T-helper 17 cell (primary cell): Measurements from ENCODE around the gene ZCCHC24. TPM values are rescaled to one million over a fixed set of nuclear protein-coding genes. Genes with fewer than 3 reads are reported as not detected.

Experiments used
- ATAC-seq: fragments of 150-1000 bp; cut with Tn5 transposase; 2 replicates; pipeline ENCODE4 v1.10.0; 2021; ENCODE audit warnings: mild to moderate bottlenecking, moderate library complexity
- DNase-seq, 3 donors: peaks; one replicate each; pipeline versions ENCODE4 v3.0.0 to v3.0.0-alpha.2; 2020 to 2021
- H3K9me3 ChIP-seq: one replicate; pipeline ENCODE4 v1.7.0; 2013; ENCODE audit warnings: low read length, mild to moderate bottlenecking; ENCODE audit not compliant: control insufficient read depth, poor library complexity, severe bottlenecking
- H3K27ac Mint-ChIP-seq: one replicate; pipeline ENCODE4 v1.8.0; 2022; ENCODE audit warnings: mild to moderate bottlenecking, moderate library complexity, mixed read lengths
- H3K27me3 Mint-ChIP-seq: one replicate; pipeline ENCODE4 v1.8.0; 2022; ENCODE audit warnings: mixed read lengths
- H3K36me3 Mint-ChIP-seq: one replicate; pipeline ENCODE4 v1.8.0; 2022; ENCODE audit warnings: low read depth, mixed read lengths
- H3K4me1 Mint-ChIP-seq: one replicate; pipeline ENCODE4 v1.8.0; 2022; ENCODE audit warnings: mild to moderate bottlenecking, mixed read lengths
- H3K4me3 Mint-ChIP-seq: one replicate; pipeline ENCODE4 v1.8.0; 2022; ENCODE audit warnings: mild to moderate bottlenecking, moderate library complexity, mixed read lengths
- total RNA-seq, 4 donors: library from RNA in 2 of 4; stranded (reverse) in 2 of 4; gene quantifications; one replicate each; pipeline ENCODE4 v1.2.3 and lab custom pipeline; 2022 to 2026

Gene ZCCHC24
- total RNA-seq, 2 donors from 2014 or later, result 1.1 to 1.3 TPM

- DNase-seq, result no peak
- no peak for ATAC-seq
- no peaks in the 10 kb centered on the region for H3K9me3 ChIP-seq
- Mint-ChIP-seq H3K4me1 (peaks cover 28% of the 10 kb centered on the region), H3K4me3 (no peak overlapping the region), H3K27ac (no peak overlapping the region), H3K36me3 (peaks cover 16% of the 10 kb centered on the region), H3K27me3 (no peaks in the 10 kb centered on the region)
These were observed 94.1 kb downstream of the ZCCHC24 start for GRCh38 chr10:79351332-79351731.

GRCh38 chr10:79350407-79351154 is 94.8 kb downstream of the ZCCHC24 start:
- ATAC-seq, result no peak
- Mint-ChIP-seq H3K36me3 (peaks cover 14% of the 10 kb centered on the region), H3K27ac (peak overlapping the region; percentile 92), H3K27me3 (no peaks in the 10 kb centered on the region), H3K4me1 (peaks cover 27% of the 10 kb centered on the region), H3K4me3 (no peak overlapping the region)
- DNase-seq, result no peak
- H3K9me3 ChIP-seq, result no peaks in the 10 kb centered on the region

- no peaks in the 10 kb centered on the region for H3K9me3 ChIP-seq
- peak overlapping the region; percentile 92 for H3K27ac Mint-ChIP-seq
- peaks cover 28% of the 10 kb centered on the region for H3K4me1 Mint-ChIP-seq
- peak overlapping the region; percentile 90 for H3K4me3 Mint-ChIP-seq
- ATAC-seq (no peak), DNase-seq (no peak)
- H3K36me3 Mint-ChIP-seq, result peaks cover 10% of the 10 kb centered on the region
- no peaks in the 10 kb centered on the region for H3K27me3 Mint-ChIP-seq
These were observed 95.5 kb downstream of the ZCCHC24 start for GRCh38 chr10:79349766-79350406.

GRCh38 chr10:79349072-79349491 is 96.3 kb downstream of the ZCCHC24 start:
- H3K27ac Mint-ChIP-seq, result peak overlapping the region; percentile 92
- no peak for ATAC-seq
- H3K36me3 Mint-ChIP-seq, result peaks cover 10% of the 10 kb centered on the region
- peak overlapping the region; percentile 90 for H3K4me3 Mint-ChIP-seq
- H3K9me3 ChIP-seq, result no peaks in the 10 kb centered on the region
- no peaks in the 10 kb centered on the region for H3K27me3 Mint-ChIP-seq
- no peak for DNase-seq
- peaks cover 28% of the 10 kb centered on the region for H3K4me1 Mint-ChIP-seq

GRCh38 chr10:79348640-79348988 is 96.8 kb downstream of the ZCCHC24 start:
- peaks cover 9% of the 10 kb centered on the region for H3K36me3 Mint-ChIP-seq
- H3K4me1 Mint-ChIP-seq, result peaks cover 31% of the 10 kb centered on the region
- DNase-seq, result no peak
- H3K27ac Mint-ChIP-seq, result peak overlapping the region; percentile 92
- H3K4me3 Mint-ChIP-seq, result peak overlapping the region; percentile 90
- H3K9me3 ChIP-seq, result no peaks in the 10 kb centered on the region
- H3K27me3 Mint-ChIP-seq, result no peaks in the 10 kb centered on the region
- no peak for ATAC-seq

- peaks cover 5% of the 10 kb centered on the region for H3K36me3 Mint-ChIP-seq
- peak overlapping the region; percentile 90 for H3K4me3 Mint-ChIP-seq
- no peaks in the 10 kb centered on the region for H3K27me3 Mint-ChIP-seq
- peaks cover 29% of the 10 kb centered on the region for H3K4me1 Mint-ChIP-seq
- H3K27ac Mint-ChIP-seq, result peak overlapping the region; percentile 92
- no peaks in the 10 kb centered on the region for H3K9me3 ChIP-seq
- DNase-seq, result peak; percentile 53 to 63 (median 63)
- ATAC-seq, result peak; percentile 65
These were observed 97.4 kb downstream of the ZCCHC24 start for GRCh38 chr10:79347894-79348639.

- H3K9me3 ChIP-seq, result no peaks in the 10 kb centered on the region
- H3K27ac Mint-ChIP-seq, result peak within 1 kb of the TSS; percentile 92
- H3K4me1 Mint-ChIP-seq, result peaks cover 29% of the 10 kb centered on the region
- H3K27me3 Mint-ChIP-seq, result no peaks in the 10 kb centered on the region
- H3K4me3 Mint-ChIP-seq, result peak within 1 kb of the TSS; percentile 90
- H3K36me3 Mint-ChIP-seq, result peaks cover 5% of the 10 kb centered on the region
- DNase-seq (peak; percentile 91 to 95 (median 92)), ATAC-seq (peak; percentile 93)
These were observed 98.1 kb downstream of the ZCCHC24 start, which contains the start of gene PPIF for GRCh38 chr10:79347226-79347893. PPIF (plus strand) TSS chr10:79347469; CDS start chr10:79347549, 80 bp downstream.

GRCh38 chr10:79346388-79347225 is 98.8 kb downstream of the ZCCHC24 start:
- ATAC-seq, result no peak
- peak overlapping the region; percentile 84 for H3K27ac Mint-ChIP-seq
- no peak overlapping the region for H3K4me3 Mint-ChIP-seq

GRCh38 chr10:79346012-79346340 is 99.4 kb downstream of the ZCCHC24 start:
- H3K4me1 Mint-ChIP-seq, result peaks cover 30% of the 10 kb centered on the region
- H3K36me3 Mint-ChIP-seq, result peaks cover 3% of the 10 kb centered on the region
- H3K4me3 Mint-ChIP-seq, result peak overlapping the region; percentile 52
- no peaks in the 10 kb centered on the region for H3K9me3 ChIP-seq
- no peak overlapping the region for H3K27ac Mint-ChIP-seq
- no peak for ATAC-seq
- H3K27me3 Mint-ChIP-seq, result no peaks in the 10 kb centered on the region
- no peak for DNase-seq

More at GRCh38 chr10:79346388-79347225, 98.8 kb downstream of the ZCCHC24 start:
- Mint-ChIP-seq H3K27me3 (no peaks in the 10 kb centered on the region), H3K4me1 (peaks cover 30% of the 10 kb centered on the region), H3K36me3 (peaks cover 3% of the 10 kb centered on the region)
- DNase-seq, result no peak
- no peaks in the 10 kb centered on the region for H3K9me3 ChIP-seq

- Mint-ChIP-seq H3K36me3 (peaks cover 3% of the 10 kb centered on the region), H3K4me3 (no peak overlapping the region), H3K27ac (no peak overlapping the region), H3K27me3 (no peaks in the 10 kb centered on the region), H3K4me1 (peaks cover 30% of the 10 kb centered on the region)
- no peak for ATAC-seq
- DNase-seq, result no peak
- H3K9me3 ChIP-seq, result no peaks in the 10 kb centered on the region
These were observed 100.0 kb downstream of the ZCCHC24 start for GRCh38 chr10:79345241-79346011.

- no peaks in the 10 kb centered on the region for H3K9me3 ChIP-seq
- Mint-ChIP-seq H3K27ac (peak overlapping the region; percentile 19), H3K36me3 (no peaks in the 10 kb centered on the region), H3K27me3 (no peaks in the 10 kb centered on the region), H3K4me1 (peaks cover 25% of the 10 kb centered on the region), H3K4me3 (no peak overlapping the region)
- no peak for ATAC-seq
- DNase-seq, result no peak
These were observed 100.8 kb downstream of the ZCCHC24 start for GRCh38 chr10:79344502-79345195.
